Activated T-cell treated with anti-CD3 and anti-CD28 coated beads, Interleukin-2, amount 50 U/mL, for 1 hour (primary cell): ENCODE results near the gene TTC22.

Source experiments
- DNase-seq: peaks from one replicate; pipeline ENCODE4 v3.0.0-alpha.2; 2020

Gene TTC22

GRCh38 chr1:54800899-54801759 is at the start of gene TTC22:
TSS of gene TTC22 (minus strand) at chr1:54801323. CDS start at chr1:54801163, 160 bp downstream.
- DNase-seq = peak; percentile 78

- no peak for DNase-seq
Measured at GRCh38 chr1:54850737-54851136, 49.6 kb upstream of the TTC22 start.

GRCh38 chr1:54850069-54850730 is 49.1 kb upstream of the TTC22 start:
- DNase-seq = no peak

- no peak for DNase-seq
Measured at GRCh38 chr1:54849219-54850068, 48.3 kb upstream of the TTC22 start.

- DNase-seq = no peak
Measured at GRCh38 chr1:54848134-54848948, 47.2 kb upstream of the TTC22 start.

GRCh38 chr1:54846716-54847284 is 45.7 kb upstream of the TTC22 start:
- no peak for DNase-seq

GRCh38 chr1:54846301-54846700 is 45.2 kb upstream of the TTC22 start:
- no peak for DNase-seq

- DNase-seq = no peak
Measured at GRCh38 chr1:54845772-54846171, 44.6 kb upstream of the TTC22 start.

- DNase-seq = no peak
Measured at GRCh38 chr1:54844564-54844963, 43.4 kb upstream of the TTC22 start.

GRCh38 chr1:54843449-54843848 is 42.3 kb upstream of the TTC22 start:
- DNase-seq = no peak

- DNase-seq = no peak
Measured at GRCh38 chr1:54842963-54843362, 41.8 kb upstream of the TTC22 start.

GRCh38 chr1:54842206-54842915 is 41.2 kb upstream of the TTC22 start:
- no peak for DNase-seq

- no peak for DNase-seq
Measured at GRCh38 chr1:54839824-54840223, 38.7 kb upstream of the TTC22 start.

GRCh38 chr1:54838565-54839180 is 37.5 kb upstream of the TTC22 start:
- no peak for DNase-seq

GRCh38 chr1:54837002-54837853 is 36.1 kb upstream of the TTC22 start:
- no peak for DNase-seq

- DNase-seq = no peak
Measured at GRCh38 chr1:54836594-54836993, 35.5 kb upstream of the TTC22 start.

- no peak for DNase-seq
Measured at GRCh38 chr1:54835970-54836369, 34.8 kb upstream of the TTC22 start.

- no peak for DNase-seq
Measured at GRCh38 chr1:54835131-54835898, 34.2 kb upstream of the TTC22 start.

GRCh38 chr1:54834007-54834541 is 33.0 kb upstream of the TTC22 start:
- DNase-seq = no peak
